Ascending aorta (tissue), 2 donors: Measurements from ENCODE around the gene HNRNPK. TPM values are rescaled to one million over a fixed set of nuclear protein-coding genes. Genes with fewer than 3 reads are reported as not detected.

Experiments
- DNase-seq, 2 donors: peaks; one replicate each; pipeline ENCODE4 v3.0.0-alpha.2; 2019; ENCODE audit warnings: low spot score in 2 of 2
- H3K27ac ChIP-seq, 2 donors: fragments of 200-600 bp; sonication (generic); one replicate each; pipeline ENCODE4 v1.5.1; 2016 to 2017; ENCODE audit warnings: mild to moderate bottlenecking in 1 of 2
- H3K27me3 ChIP-seq: fragments of 200-600 bp; sonication (generic); one replicate; pipeline ENCODE4 v1.5.1; 2017
- H3K36me3 ChIP-seq, 2 donors: fragments of 200-600 bp; sonication (generic); one replicate each; pipeline ENCODE4 v1.5.1; 2016
- H3K4me1 ChIP-seq, 2 donors: fragments of 200-600 bp; sonication (generic); one replicate each; pipeline ENCODE4 v1.5.1; 2016 to 2017; ENCODE audit warnings: mild to moderate bottlenecking in 1 of 2
- H3K4me3 ChIP-seq, 2 donors: fragments of 200-600 bp; sonication (generic); one replicate each; pipeline ENCODE4 v1.5.1; 2016 to 2017; ENCODE audit warnings: mild to moderate bottlenecking in 1 of 2
- H3K9me3 ChIP-seq, 2 donors: fragments of 200-600 bp; sonication (generic); one replicate each; pipeline ENCODE4 v1.5.1; 2016
- CTCF ChIP-seq, 3 experiments: fragments of 200-600 bp in 2 of 3; fragments of 450-650 bp in 1 of 3; sonication (generic) in 2 of 3; IDR thresholded peaks; one replicate each; pipeline ENCODE4 v1.5.1; 2016 to 2019; ENCODE audit warnings: antibody characterized with exemption in 3 of 3, mild to moderate bottlenecking in 1 of 3, moderate library complexity in 1 of 3
- intact Hi-C: fragments of 100-400 bp; cut with DNase I; formaldehyde crosslinking; loops from one replicate; pipeline ENCODE4 v1.15.1; 2023
- total RNA-seq: library from RNA; depleted of rRNA; stranded (reverse); fragments of >200 nt; gene quantifications from one replicate; pipeline ENCODE4 v1.1.0, GENCODE V29; 2016

HNRNPK gene
- total RNA-seq, 1 donor from 2014 or later = 272 TPM

- no peaks in the 10 kb centered on the region for H3K4me1 ChIP-seq
- DNase-seq = no peak
- no peaks in the 10 kb centered on the region for H3K27me3 ChIP-seq
- H3K27ac ChIP-seq = no peak overlapping the region
- intact Hi-C loops = no loop called here
- H3K9me3 ChIP-seq = no peaks in the 10 kb centered on the region
- H3K36me3 ChIP-seq = no peaks in the 10 kb centered on the region
- TF ChIP-seq CTCF (IDR thresholded peaks at IDR 0.05) = no peak
- H3K4me3 ChIP-seq = no peak overlapping the region
Measured at GRCh38 chr9:84002344-84002743, 22.3 kb upstream of the HNRNPK start.

GRCh38 chr9:84001621-84002020, 21.6 kb upstream of the HNRNPK start:
- Histone ChIP-seq H3K9me3 (no peaks in the 10 kb centered on the region), H3K4me3 (no peak overlapping the region), H3K27me3 (no peaks in the 10 kb centered on the region), H3K27ac (no peak overlapping the region), H3K4me1 (no peaks in the 10 kb centered on the region), H3K36me3 (no peaks in the 10 kb centered on the region)
- intact Hi-C loops = no loop called here
- DNase-seq = no peak
- TF ChIP-seq CTCF (IDR thresholded peaks at IDR 0.05) = no peak

- H3K4me1 ChIP-seq = no peaks in the 10 kb centered on the region
- H3K36me3 ChIP-seq = no peaks in the 10 kb centered on the region
- H3K4me3 ChIP-seq = no peak overlapping the region
- intact Hi-C loops = no loop called here
- no peak for DNase-seq
- TF ChIP-seq CTCF (IDR thresholded peaks at IDR 0.05) = no peak
- no peaks in the 10 kb centered on the region for H3K27me3 ChIP-seq
- H3K9me3 ChIP-seq = no peaks in the 10 kb centered on the region
- H3K27ac ChIP-seq = no peak overlapping the region
Measured at GRCh38 chr9:84000186-84000585, 20.2 kb upstream of the HNRNPK start.

GRCh38 chr9:83999141-83999918, 19.3 kb upstream of the HNRNPK start:
- no peak overlapping the region for H3K4me3 ChIP-seq
- no peaks in the 10 kb centered on the region for H3K9me3 ChIP-seq
- no peak overlapping the region for H3K27ac ChIP-seq
- no peaks in the 10 kb centered on the region for H3K27me3 ChIP-seq
- no peak for TF ChIP-seq CTCF (IDR thresholded peaks at IDR 0.05)
- intact Hi-C loops = no loop called here
- no peaks in the 10 kb centered on the region for H3K36me3 ChIP-seq
- DNase-seq = no peak
- H3K4me1 ChIP-seq = no peaks in the 10 kb centered on the region

- no peak overlapping the region for H3K4me3 ChIP-seq
- no peak for TF ChIP-seq CTCF (IDR thresholded peaks at IDR 0.05)
- H3K27me3 ChIP-seq = no peaks in the 10 kb centered on the region
- no peaks in the 10 kb centered on the region for H3K36me3 ChIP-seq
- H3K4me1 ChIP-seq = no peaks in the 10 kb centered on the region
- DNase-seq = no peak
- H3K9me3 ChIP-seq = no peaks in the 10 kb centered on the region
- intact Hi-C loops = no loop called here
- no peak overlapping the region for H3K27ac ChIP-seq
Measured at GRCh38 chr9:83996126-83996525, 16.1 kb upstream of the HNRNPK start.
